NB4 (cell line): ENCODE measurements around the gene ITGA1.
A peak's percentile ranks its signal among the peaks of the same experiment; 100 is the strongest.
"Not testable (repeated sequence)": the region's sequence is repeated elsewhere in the genome, so short reads cannot be mapped to it uniquely, and the experiment has no call there.

Experiments
- DNase-seq: peaks from one replicate; pipeline ENCODE4 v3.0.0; 2010; ENCODE audit warnings: low read depth
- H3K4me3 ChIP-seq: one replicate; pipeline ENCODE4 v1.5.1; 2011; ENCODE audit warnings: mild to moderate bottlenecking, low read depth, low read length, moderate library complexity
- CTCF ChIP-seq: IDR thresholded peaks from one replicate; pipeline ENCODE4 v1.5.1; 2012; ENCODE audit warnings: low read depth, low read length
- MAX ChIP-seq: IDR thresholded peaks from 2 replicates; pipeline ENCODE4 v1.6.1; 2011; ENCODE audit warnings: low read depth, low read length
- MYC ChIP-seq: IDR thresholded peaks from 2 replicates; pipeline ENCODE4 v1.6.1; 2011; ENCODE audit warnings: low read depth, low read length
- POLR2A ChIP-seq: IDR thresholded peaks from 2 replicates; pipeline ENCODE4 v1.6.1; 2011; ENCODE audit warnings: mild to moderate bottlenecking; ENCODE audit not compliant: insufficient read length; ENCODE audit errors: extremely low read depth

The ITGA1 gene

GRCh38 chr5:52787600-52788504 lies at the start of gene ITGA1, which contains the start of gene PELO:
ITGA1 (plus strand) TSS chr5:52787916; CDS start chr5:52788354, 438 bp downstream.
PELO (plus strand) TSS chr5:52787916; CDS start chr5:52800395, 12,479 bp downstream.
- H3K4me3 ChIP-seq: peak within 1 kb of the TSS; percentile 47

GRCh38 chr5:52738095-52738506 lies 49.6 kb upstream of the ITGA1 start:
- no peak overlapping the region for H3K4me3 ChIP-seq
- TF ChIP-seq CTCF (no peak), MAX (no peak), POLR2A (no peak), MYC (no peak)
- no peak for DNase-seq

More at GRCh38 chr5:52787600-52788504, at the start of gene ITGA1, which contains the start of gene PELO:
- TF ChIP-seq MAX (no peak), POLR2A (no peak)
- peak; percentile 60 for DNase-seq

GRCh38 chr5:52740007-52740406 lies 47.7 kb upstream of the ITGA1 start:
- no peak for TF ChIP-seq MAX
- TF ChIP-seq MYC: no peak
- no peak for TF ChIP-seq POLR2A
- TF ChIP-seq CTCF: no peak
- no peak overlapping the region for H3K4me3 ChIP-seq
- no peak for DNase-seq

- no peak overlapping the region for H3K4me3 ChIP-seq
- DNase-seq: no peak
- no peak for TF ChIP-seq MYC
- no peak for TF ChIP-seq CTCF
- no peak for TF ChIP-seq MAX
- no peak for TF ChIP-seq POLR2A
Observed at GRCh38 chr5:52743012-52743411, 44.7 kb upstream of the ITGA1 start.

GRCh38 chr5:52743529-52743928 lies 44.2 kb upstream of the ITGA1 start:
- no peak for DNase-seq
- no peak for TF ChIP-seq POLR2A
- TF ChIP-seq CTCF: no peak
- no peak for TF ChIP-seq MYC
- TF ChIP-seq MAX: no peak
- H3K4me3 ChIP-seq: no peak overlapping the region

GRCh38 chr5:52743970-52744369 lies 43.7 kb upstream of the ITGA1 start:
- TF ChIP-seq MAX (no peak), POLR2A (no peak), CTCF (no peak), MYC (no peak)
- no peak overlapping the region for H3K4me3 ChIP-seq

GRCh38 chr5:52744867-52745458 lies 42.8 kb upstream of the ITGA1 start:
- not testable (repeated sequence) for H3K4me3 ChIP-seq, DNase-seq

More at GRCh38 chr5:52743970-52744369, 43.7 kb upstream of the ITGA1 start:
- DNase-seq: no peak
